Adrenal gland (tissue), 12 donors: ENCODE results near the gene SP6. TPM values are rescaled to one million over a fixed set of nuclear protein-coding genes. Genes with fewer than 3 reads are reported as not detected.

Source experiments
- DNase-seq, 7 donors: peaks; one replicate each; pipeline ENCODE4 v3.0.0-alpha.2; 2019 to 2020
- H3K27ac ChIP-seq, 5 donors: fragments of 200-600 bp; sonication (generic) in 4 of 5; 1 replicate in 3 of 5; 2 replicates in 2 of 5; pipeline versions ENCODE4 v1.5.1 to v1.8.0; 2016 to 2020; ENCODE audit warnings: mild to moderate bottlenecking in 1 of 5
- H3K27me3 ChIP-seq: fragments of 200-600 bp; 2 replicates; pipeline ENCODE4 v1.8.0; 2021
- H3K36me3 ChIP-seq, 2 donors: fragments of 200-600 bp; replicated peaks in 1 of 2; 1 replicate in 1 of 2; 2 replicates in 1 of 2; pipeline versions ENCODE4 v1.5.1 to v1.8.0; 2018 to 2022
- H3K4me1 ChIP-seq, 2 donors: fragments of 200-600 bp; replicated peaks in 1 of 2; 1 replicate in 1 of 2; 2 replicates in 1 of 2; pipeline versions ENCODE4 v1.5.1 to v1.8.0; 2018 to 2021
- H3K4me3 ChIP-seq, 4 donors: fragments of 200-600 bp; sonication (generic) in 3 of 4; one replicate each; pipeline ENCODE4 v1.5.1; 2016 to 2018
- H3K9me3 ChIP-seq, 3 donors: fragments of 200-600 bp; sonication (generic) in 1 of 3; replicated peaks in 1 of 3; 1 replicate in 2 of 3; 2 replicates in 1 of 3; pipeline versions ENCODE4 v1.5.1 to v1.8.0; 2016 to 2021
- CTCF ChIP-seq, 6 experiments: fragments of 450-650 bp in 4 of 6; fragments of 200-600 bp in 2 of 6; sonication (generic) in 1 of 6; IDR thresholded peaks; 1 replicate in 5 of 6; 2 replicates in 1 of 6; pipeline versions ENCODE4 v1.5.1 to v1.8.0; 2016 to 2021; ENCODE audit warnings: antibody characterized with exemption in 6 of 6, mild to moderate bottlenecking in 2 of 6, moderate library complexity in 1 of 6
- POLR2A ChIP-seq, 2 donors: fragments of 450-650 bp; IDR thresholded peaks; one replicate each; pipeline ENCODE4 v1.6.1; 2017; ENCODE audit warnings: antibody characterized with exemption in 2 of 2, mild to moderate bottlenecking in 2 of 2, moderate library complexity in 1 of 2
- WGBS, 4 donors: extraction: QIAGEN DNeasy Blood & Tissue Kit in 2 of 4; methylation state at CpG; one replicate each; pipeline versions ENCODE4 v1.1.5 to v1.1.7; 2013 to 2017; 5-methylcytosine and 5-hydroxymethylcytosine counted together
- intact Hi-C, 2 donors: fragments of 100-400 bp; cut with DNase I; formaldehyde crosslinking; loops; one replicate each; pipeline versions ENCODE4 v1.14.1 to v1.15.0; 2022 to 2023
- polyA plus RNA-seq, 3 donors: library from polyadenylated mRNA; stranded (reverse); fragments of 200-250 nt in 2 of 3; fragments of 350-450 nt in 1 of 3; fragmentation: Illumina TruSeq in 1 of 3; extraction: RNeasy Lipid Tissue Mini Kit (QIAGEN cat#74804) in 1 of 3; gene quantifications; one replicate each; pipeline ENCODE4 v1.2.3, GENCODE V29; 2013 to 2014
- total RNA-seq, 9 donors: library from RNA; depleted of rRNA in 4 of 9; stranded (reverse); fragments of >200 nt in 4 of 9; fragments of 120-200 nt in 1 of 9; fragmentation: NEBNext Ultra II Directional in 1 of 9; extraction: Animal tissue kit (Norgen Biotek cat#: 25700) in 1 of 9; gene quantifications; one replicate each; pipeline versions ENCODE4 v1.1.0 to v1.2.4, GENCODE V29; 2013 to 2023
- donor health status: healthy with polysubstance abuse.
- donor health status: Bipolar disorder and iron deficiency.
- donor health status: DM: yes; HTN: yes; CAD: no.
- donor health status: DM: no; HTN: no; CAD: no.
- donor health status: DM: no; HTN: no; CAD: no.
- donor health status: DM: yes; HTN: yes; CAD: no.

SP6 gene
- total and polyA plus RNA-seq, 12 donors = 0.06 to 3.5 (median 1.0) TPM

- intact Hi-C loops = loop anchor here in 1 of 2 donors (10.0 kb wide), 1 partner anchor 140 kb away; no protein-coding TSS in a partner anchor
- peak in 1 of 7 donors; percentile 12 for DNase-seq
- WGBS, 4 donors = 58 to 78% (median 70%) methylated on average over 2 to 3 of the region's 3 CpGs
- H3K36me3 ChIP-seq = peaks cover 0 to 19% of the 10 kb centered on the region in 2 donors
- H3K4me3 ChIP-seq = no peak overlapping the region
- H3K27ac ChIP-seq = no peak overlapping the region
- TF ChIP-seq CTCF (IDR thresholded peaks at IDR 0.05) (no peak), POLR2A (IDR thresholded peaks at IDR 0.05) (no peak)
- H3K27me3 ChIP-seq = peaks cover 2% of the 10 kb centered on the region
- H3K4me1 ChIP-seq = no peaks in the 10 kb centered on the region
- no peaks in the 10 kb centered on the region for H3K9me3 ChIP-seq
These were observed 46.5 kb downstream of the SP6 start for GRCh38 chr17:47804461-47804860.

- peaks cover 0 to 12% of the 10 kb centered on the region in 2 donors for H3K36me3 ChIP-seq
- H3K4me3 ChIP-seq = no peak overlapping the region
- intact Hi-C loops = loop anchor here in 1 of 2 donors (10.0 kb wide), 1 partner anchor 139 kb away; no protein-coding TSS in a partner anchor
- H3K27me3 ChIP-seq = peaks cover 2% of the 10 kb centered on the region
- DNase-seq = no peak
- WGBS, 4 donors = 63 to 79% (median 74%) methylated on average over 5 to 6 of the region's 6 CpGs
- TF ChIP-seq POLR2A (IDR thresholded peaks at IDR 0.05) = no peak
- TF ChIP-seq CTCF (IDR thresholded peaks at IDR 0.05) = no peak
- no peak overlapping the region for H3K27ac ChIP-seq
- H3K9me3 ChIP-seq = no peaks in the 10 kb centered on the region
- no peaks in the 10 kb centered on the region for H3K4me1 ChIP-seq
These were observed 47.2 kb downstream of the SP6 start for GRCh38 chr17:47803751-47804150.

- no peaks in the 10 kb centered on the region for H3K4me1 ChIP-seq
- H3K4me3 ChIP-seq = no peak overlapping the region
- H3K36me3 ChIP-seq = peaks cover 0 to 8% of the 10 kb centered on the region in 2 donors
- TF ChIP-seq CTCF (IDR thresholded peaks at IDR 0.05) (no peak), POLR2A (IDR thresholded peaks at IDR 0.05) (no peak)
- no peaks in the 10 kb centered on the region for H3K9me3 ChIP-seq
- no peak overlapping the region for H3K27ac ChIP-seq
- H3K27me3 ChIP-seq = peaks cover 2% of the 10 kb centered on the region
- no peak for DNase-seq
- intact Hi-C loops = loop anchor here in 1 of 2 donors (10.0 kb wide), 1 partner anchor 138 kb away; no protein-coding TSS in a partner anchor
- 43 to 61% (median 51%) methylated on average over 3 to 5 of the region's 5 CpGs for WGBS, 4 donors
These were observed 47.8 kb downstream of the SP6 start for GRCh38 chr17:47803201-47803600.

- 32 to 54% (median 38%) methylated on average over 5 to 9 of the region's 9 CpGs for WGBS, 4 donors
- no peaks in the 10 kb centered on the region for H3K4me1 ChIP-seq
- no peak overlapping the region for H3K27ac ChIP-seq
- H3K4me3 ChIP-seq = no peak overlapping the region
- intact Hi-C loops = loop anchor here in 1 of 2 donors (10.0 kb wide), 1 partner anchor 138 kb away; no protein-coding TSS in a partner anchor
- peak; percentile 46 to 73 (median 54) for DNase-seq
- TF ChIP-seq POLR2A (IDR thresholded peaks at IDR 0.05) (no peak), CTCF (IDR thresholded peaks at IDR 0.05) (peak; percentile 27 to 60 (median 48))
- H3K27me3 ChIP-seq = peaks cover 2% of the 10 kb centered on the region
- H3K9me3 ChIP-seq = no peaks in the 10 kb centered on the region
- peaks cover 0 to 3% of the 10 kb centered on the region in 2 donors for H3K36me3 ChIP-seq
These were observed 48.5 kb downstream of the SP6 start for GRCh38 chr17:47802341-47803022.
